AG10803 (cell line): ENCODE measurements around the gene ALDH1B1.
A peak's percentile ranks its signal among the peaks of the same experiment; 100 is the strongest.

Experiments
- DNase-seq: peaks from one replicate; pipeline ENCODE4 v3.0.0; 2010; ENCODE audit warnings: low read depth
- H3K4me3 ChIP-seq: 2 replicates; pipeline ENCODE4 v1.5.1; 2011; ENCODE audit warnings: mild to moderate bottlenecking, low read length, control low read depth
- CTCF ChIP-seq: conservative IDR thresholded peaks from 2 replicates; pipeline ENCODE4 v1.5.1; 2011; ENCODE audit warnings: mild to moderate bottlenecking, low read length, control low read depth, inconsistent platforms

ALDH1B1 gene

GRCh38 chr9:38423973-38424843 lies 31.7 kb downstream of the ALDH1B1 start, which contains the start of gene IGFBPL1:
IGFBPL1 (minus strand) TSS chr9:38424454; CDS start chr9:38424424, 30 bp downstream.
- no peak for TF ChIP-seq CTCF
- peak within 1 kb of the TSS; percentile 30 for H3K4me3 ChIP-seq
- no peak for DNase-seq

- H3K4me3 ChIP-seq, result no peak overlapping the region
- no peak for DNase-seq
- no peak for TF ChIP-seq CTCF
These were observed 32.4 kb downstream of the ALDH1B1 start for GRCh38 chr9:38424918-38425317.

- TF ChIP-seq CTCF, result no peak
- no peak for DNase-seq
- no peak overlapping the region for H3K4me3 ChIP-seq
These were observed 35.6 kb downstream of the ALDH1B1 start for GRCh38 chr9:38428062-38428461.

- H3K4me3 ChIP-seq, result no peak overlapping the region
- DNase-seq, result no peak
- TF ChIP-seq CTCF, result no peak
These were observed 38.6 kb downstream of the ALDH1B1 start for GRCh38 chr9:38431116-38431515.

GRCh38 chr9:38432922-38433510 lies 40.5 kb downstream of the ALDH1B1 start:
- no peak overlapping the region for H3K4me3 ChIP-seq
- DNase-seq, result peak; percentile 46
- peak; percentile 65 for TF ChIP-seq CTCF

GRCh38 chr9:38434365-38434764 lies 41.9 kb downstream of the ALDH1B1 start:
- H3K4me3 ChIP-seq, result no peak overlapping the region
- no peak for DNase-seq
- TF ChIP-seq CTCF, result no peak

GRCh38 chr9:38434853-38435252 lies 42.4 kb downstream of the ALDH1B1 start:
- TF ChIP-seq CTCF, result no peak
- H3K4me3 ChIP-seq, result no peak overlapping the region
- peak; percentile 25 for DNase-seq
